Measurements from ENCODE around the gene NME7. TPM values are rescaled to one million over a fixed set of nuclear protein-coding genes. Genes with fewer than 3 reads are reported as not detected.
"Not testable (repeated sequence)": the region's sequence is repeated elsewhere in the genome, so short reads cannot be mapped to it uniquely, and the experiment has no call there.

Gene NME7
- total RNA-seq, 4 donors from 2014 or later, result 5.0 to 8.9 (median 8.4) TPM

DNA sequence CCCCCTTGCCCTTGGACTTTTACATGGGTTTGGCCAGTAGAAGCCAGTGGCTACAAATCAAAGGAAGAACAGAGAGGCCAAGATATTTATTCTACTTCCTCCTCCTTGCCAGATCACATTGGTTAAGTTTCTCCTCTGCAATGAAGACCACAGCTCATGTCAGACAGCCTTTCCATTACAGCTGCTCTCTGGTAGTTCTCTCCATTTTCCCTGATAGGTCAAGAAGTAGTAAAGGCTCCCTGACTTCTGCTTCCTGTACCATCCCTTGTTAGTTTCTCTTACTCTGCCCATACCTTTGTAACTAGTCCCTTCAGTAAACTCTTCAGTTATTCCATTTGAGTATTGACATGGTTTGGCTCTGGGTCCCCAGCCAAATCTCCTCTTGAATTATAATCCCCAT, 27.8 kb downstream of the NME7 start:
- no peak overlapping the region for H3K4me3 ChIP-seq (ENCODE audit: low read depth, poor library complexity, severe bottlenecking)
- intact Hi-C loops (cut with DNase I; ENCODE audit: low total_unique reads), result loop anchor here (10.0 kb wide), 1 partner anchor 735 kb away; no protein-coding TSS in a partner anchor
- DNase-seq (ENCODE audit: low spot score in 2 of 2), result no peak
- TF ChIP-seq POLR2A (IDR thresholded peaks at IDR 0.05), result no peak
- TF ChIP-seq, protein P1, sequence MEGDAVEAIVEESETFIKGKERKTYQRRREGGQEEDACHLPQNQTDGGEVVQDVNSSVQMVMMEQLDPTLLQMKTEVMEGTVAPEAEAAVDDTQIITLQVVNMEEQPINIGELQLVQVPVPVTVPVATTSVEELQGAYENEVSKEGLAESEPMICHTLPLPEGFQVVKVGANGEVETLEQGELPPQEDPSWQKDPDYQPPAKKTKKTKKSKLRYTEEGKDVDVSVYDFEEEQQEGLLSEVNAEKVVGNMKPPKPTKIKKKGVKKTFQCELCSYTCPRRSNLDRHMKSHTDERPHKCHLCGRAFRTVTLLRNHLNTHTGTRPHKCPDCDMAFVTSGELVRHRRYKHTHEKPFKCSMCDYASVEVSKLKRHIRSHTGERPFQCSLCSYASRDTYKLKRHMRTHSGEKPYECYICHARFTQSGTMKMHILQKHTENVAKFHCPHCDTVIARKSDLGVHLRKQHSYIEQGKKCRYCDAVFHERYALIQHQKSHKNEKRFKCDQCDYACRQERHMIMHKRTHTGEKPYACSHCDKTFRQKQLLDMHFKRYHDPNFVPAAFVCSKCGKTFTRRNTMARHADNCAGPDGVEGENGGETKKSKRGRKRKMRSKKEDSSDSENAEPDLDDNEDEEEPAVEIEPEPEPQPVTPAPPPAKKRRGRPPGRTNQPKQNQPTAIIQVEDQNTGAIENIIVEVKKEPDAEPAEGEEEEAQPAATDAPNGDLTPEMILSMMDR (IDR thresholded peaks at IDR 0.05), result no peak

GRCh38 chr1:169338617-169339016, 29.0 kb downstream of the NME7 start:
- H3K4me3 ChIP-seq (ENCODE audit: low read depth, poor library complexity, severe bottlenecking), result no peak overlapping the region
- no peak for DNase-seq (ENCODE audit: low spot score in 2 of 2)
- WGBS, 2 donors, result 76 to 84% methylated on average over 2 of the region's 2 CpGs
- TF ChIP-seq POLR2A (IDR thresholded peaks at IDR 0.05), result no peak
- TF ChIP-seq, protein P1 (IDR thresholded peaks at IDR 0.05), result no peak
- intact Hi-C loops (cut with DNase I; ENCODE audit: low total_unique reads), result no loop called here

DNA sequence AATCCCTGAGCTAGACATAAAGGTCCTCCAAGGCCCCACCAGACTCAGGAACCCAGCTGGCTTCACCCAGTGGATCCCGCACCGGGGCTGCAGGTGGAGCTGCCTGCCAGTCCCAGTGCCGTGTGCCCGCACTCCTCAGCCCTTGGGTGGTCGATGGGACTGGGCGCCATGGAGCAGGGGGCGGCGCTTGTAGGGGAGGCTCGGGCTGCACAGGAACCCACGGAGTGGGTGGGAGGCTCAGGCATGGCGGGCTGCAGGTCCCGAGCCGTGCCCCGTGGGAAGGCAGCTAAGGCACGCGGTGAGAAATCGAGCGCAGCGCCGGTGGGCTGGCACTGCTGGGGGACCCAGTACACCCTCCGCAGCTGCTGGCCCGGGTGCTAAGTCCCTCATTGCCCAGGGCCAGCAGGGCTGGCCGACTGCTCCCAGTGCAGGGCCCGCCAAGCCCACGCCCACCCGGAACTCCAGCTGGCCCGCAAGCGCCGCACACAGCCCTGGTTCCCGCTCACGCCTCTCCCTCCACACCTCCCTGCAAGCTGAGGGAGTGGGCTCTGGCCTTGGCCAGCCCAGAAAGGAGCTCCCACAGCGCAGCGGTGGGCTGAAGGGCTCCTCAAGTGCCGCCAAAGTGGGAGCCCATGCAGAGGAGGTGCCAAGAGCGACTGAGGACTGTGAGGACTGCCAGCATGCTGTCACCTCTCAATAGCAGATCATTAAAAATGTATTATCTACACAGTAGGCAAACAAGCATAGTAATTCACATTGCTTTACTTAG, 30.5 kb downstream of the NME7 start:
- 97% methylated on average over 24 to 31 of the region's 35 CpGs for WGBS, 2 donors
- DNase-seq (ENCODE audit: low spot score in 2 of 2); H3K4me3 ChIP-seq (ENCODE audit: low read depth, poor library complexity, severe bottlenecking); intact Hi-C loops (cut with DNase I; ENCODE audit: low total_unique reads): not testable (repeated sequence)

GRCh38 chr1:169334727-169335126, 32.9 kb downstream of the NME7 start:
- DNase-seq (ENCODE audit: low spot score in 2 of 2); intact Hi-C loops (cut with DNase I; ENCODE audit: low total_unique reads); H3K4me3 ChIP-seq (ENCODE audit: low read depth, poor library complexity, severe bottlenecking): not testable (repeated sequence)
- 91 to 96% methylated on average over 3 of the region's 3 CpGs for WGBS, 2 donors

GRCh38 chr1:169330927-169331326, 36.7 kb downstream of the NME7 start:
- TF ChIP-seq POLR2A (IDR thresholded peaks at IDR 0.05), result no peak
- TF ChIP-seq, protein P1 (IDR thresholded peaks at IDR 0.05), result no peak
- no peak overlapping the region for H3K4me3 ChIP-seq (ENCODE audit: low read depth, poor library complexity, severe bottlenecking)
- no peak for DNase-seq (ENCODE audit: low spot score in 2 of 2)
- 99% methylated on average over 2 of the region's 2 CpGs for WGBS, 2 donors
- intact Hi-C loops (cut with DNase I; ENCODE audit: low total_unique reads), result no loop called here

DNA sequence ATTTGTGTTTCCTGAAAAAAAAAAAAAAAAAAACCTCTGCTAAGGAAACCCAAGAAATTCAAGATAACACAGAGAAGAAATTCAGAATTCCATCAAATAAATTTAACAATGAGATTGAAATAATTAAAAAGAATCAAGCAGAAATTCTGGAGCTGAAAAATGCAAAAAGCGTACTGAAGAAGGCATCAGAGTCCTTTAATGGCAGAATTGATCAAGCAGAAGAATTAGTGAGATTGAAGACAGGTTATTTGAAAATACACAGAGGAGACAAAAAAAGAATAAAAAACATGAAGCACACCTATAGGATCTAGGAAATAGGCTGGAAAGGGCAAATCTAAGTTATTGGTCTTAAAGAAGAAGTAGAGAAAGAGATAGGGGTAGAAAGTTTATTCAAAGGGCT, 38.2 kb downstream of the NME7 start:
- H3K4me3 ChIP-seq (ENCODE audit: low read depth, poor library complexity, severe bottlenecking), result no peak overlapping the region
- WGBS, 2 donors, result 97 to 98% methylated on average over 1 of the region's 1 CpG
- TF ChIP-seq POLR2A (IDR thresholded peaks at IDR 0.05), result no peak
- TF ChIP-seq, protein P1 (IDR thresholded peaks at IDR 0.05), result no peak
- intact Hi-C loops (cut with DNase I; ENCODE audit: low total_unique reads), result no loop called here
- DNase-seq (ENCODE audit: low spot score in 2 of 2), result no peak

GRCh38 chr1:169327875-169328274, 39.7 kb downstream of the NME7 start:
- H3K4me3 ChIP-seq (ENCODE audit: low read depth, poor library complexity, severe bottlenecking), result no peak overlapping the region
- no peak for DNase-seq (ENCODE audit: low spot score in 2 of 2)
- 93 to 94% methylated on average over 2 of the region's 2 CpGs for WGBS, 2 donors
- no peak for TF ChIP-seq POLR2A (IDR thresholded peaks at IDR 0.05)
- TF ChIP-seq, protein P1 (IDR thresholded peaks at IDR 0.05), result no peak
- intact Hi-C loops (cut with DNase I; ENCODE audit: low total_unique reads), result no loop called here
